Transverse colon (tissue), 4 donors: ENCODE results near the gene CFAP206. TPM values are rescaled to one million over a fixed set of nuclear protein-coding genes. Genes with fewer than 3 reads are reported as not detected.
"Not testable (repeated sequence)": the region's sequence is repeated elsewhere in the genome, so short reads cannot be mapped to it uniquely, and the experiment has no call there.

ENCODE experiments used
- DNase-seq: peaks from one replicate; pipeline ENCODE4 v3.0.0-alpha.2; 2019
- H3K27ac ChIP-seq, 4 donors: fragments of 200-600 bp; sonication (generic); 2 replicates each; pipeline ENCODE4 v1.5.1; 2016 to 2018; ENCODE audit warnings: inconsistent platforms in 4 of 4
- H3K27me3 ChIP-seq: fragments of 200-600 bp; sonication (generic); 2 replicates; pipeline ENCODE4 v1.5.1; 2017; ENCODE audit warnings: inconsistent platforms
- H3K36me3 ChIP-seq, 4 donors: fragments of 200-600 bp; sonication (generic); 2 replicates each; pipeline ENCODE4 v1.5.1; 2017 to 2019; ENCODE audit warnings: inconsistent platforms in 4 of 4
- H3K4me1 ChIP-seq, 4 donors: fragments of 200-600 bp; sonication (generic); 2 replicates each; pipeline ENCODE4 v1.5.1; 2017 to 2020; ENCODE audit warnings: inconsistent platforms in 4 of 4
- H3K4me3 ChIP-seq, 4 donors: fragments of 200-600 bp; sonication (generic); 1 replicate in 1 of 4; 2 replicates in 3 of 4; pipeline versions ENCODE4 v1.5.1 to v1.6.1; 2017 to 2019; ENCODE audit warnings: inconsistent platforms in 4 of 4
- H3K9me3 ChIP-seq, 2 donors: fragments of 200-600 bp; sonication (generic); 2 replicates each; pipeline ENCODE4 v1.5.1; 2017 to 2019; ENCODE audit warnings: inconsistent platforms in 2 of 2
- CTCF ChIP-seq, 5 experiments: fragments of 200-600 bp in 3 of 5; fragments of 450-650 bp in 2 of 5; sonication (generic) in 3 of 5; IDR thresholded peaks; 1 replicate in 2 of 5; 2 replicates in 3 of 5; pipeline ENCODE4 v1.5.1; 2016 to 2017; ENCODE audit warnings: antibody characterized with exemption in 5 of 5, inconsistent platforms in 3 of 5, mild to moderate bottlenecking in 2 of 5, moderate library complexity in 1 of 5
- EP300 ChIP-seq: sonication (generic); formaldehyde crosslinking; IDR thresholded peaks from one replicate; pipeline ENCODE4 v1.6.1; 2017; ENCODE audit warnings: antibody characterized with exemption, low read depth
- POLR2A ChIP-seq: fragments of 450-650 bp; IDR thresholded peaks from one replicate; pipeline ENCODE4 v1.6.1; 2016; ENCODE audit warnings: antibody characterized with exemption, mild to moderate bottlenecking, moderate library complexity
- POLR2AphosphoS5 ChIP-seq, 3 donors: sonication (generic); formaldehyde crosslinking; IDR thresholded peaks; one replicate each; pipeline ENCODE4 v1.6.1; 2016; ENCODE audit warnings: antibody characterized with exemption in 3 of 3
- WGBS, 2 donors: methylation state at CpG; one replicate each; pipeline ENCODE4 v1.1.5; 2018; ENCODE audit warnings: low coverage in 1 of 2; 5-methylcytosine and 5-hydroxymethylcytosine counted together
- in situ Hi-C, 4 donors: fragments of 200-750 bp; cut with MboI; loops; one replicate each; pipeline versions ENCODE4 v1.15.0 to v1.15.1; 2017; ENCODE audit warnings: low sequenced_read_pairs in 3 of 4, low pct_ligation_motif_present in 1 of 4, low pct_unique_long_range_greater_than_20kb in 1 of 4
- intact Hi-C: fragments of 100-400 bp; cut with DNase I; formaldehyde crosslinking; loops from one replicate; pipeline ENCODE4 v1.15.1; 2023; ENCODE audit warnings: low total_unique reads
- total RNA-seq, 4 donors: library from RNA; depleted of rRNA; stranded (reverse); fragments of >200 nt; gene quantifications; one replicate each; pipeline ENCODE4 v1.1.0, GENCODE V29; 2016

CFAP206 gene
- total RNA-seq, 4 donors from 2014 or later, result not detected

- DNase-seq, result no peak
- WGBS, 2 donors, result 85 to 92% methylated on average over 4 of the region's 4 CpGs
- Histone ChIP-seq H3K4me3 (no peak overlapping the region), H3K27me3 (no peaks in the 10 kb centered on the region), H3K36me3 (peaks cover 0 to 10% (median 2%) of the 10 kb centered on the region in 4 donors), H3K27ac (no peak overlapping the region), H3K9me3 (no peaks in the 10 kb centered on the region), H3K4me1 (no peaks in the 10 kb centered on the region)
- in situ Hi-C loops, result no loop called here
- intact Hi-C loops, result no loop called here
- TF ChIP-seq POLR2A, result no peak
- TF ChIP-seq POLR2AphosphoS5 (IDR thresholded peaks at IDR 0.05), result no peak
- TF ChIP-seq EP300, result no peak
- no peak for TF ChIP-seq CTCF (IDR thresholded peaks at IDR 0.05)
Measured at GRCh38 chr6:87482366-87482765, 74.6 kb downstream of the CFAP206 start.

DNA sequence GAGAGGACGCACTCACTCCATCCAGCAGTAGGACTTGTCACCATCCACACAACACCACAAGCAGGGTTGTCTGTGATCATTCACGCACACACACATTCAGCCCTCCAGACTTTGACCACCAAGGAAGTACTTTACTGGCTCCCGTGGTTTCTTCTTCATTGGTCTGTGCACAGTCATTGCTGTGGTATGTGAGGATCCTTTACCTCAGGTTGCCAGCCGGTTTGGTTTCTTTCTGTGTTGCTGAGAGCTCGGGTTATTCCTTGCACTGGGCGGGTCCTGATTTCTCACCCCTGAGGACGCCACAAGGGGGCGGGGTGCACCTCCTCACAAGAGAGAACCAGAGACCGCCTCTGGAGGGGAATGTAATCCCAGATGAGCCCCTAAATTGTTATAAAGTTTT, 76.2 kb downstream of the CFAP206 start:
- Histone ChIP-seq H3K27ac (peak overlapping the region in 1 of 4 donors; percentile 31), H3K27me3 (no peaks in the 10 kb centered on the region), H3K4me1 (no peaks in the 10 kb centered on the region), H3K36me3 (peaks cover 0 to 4% (median 0%) of the 10 kb centered on the region in 4 donors), H3K9me3 (no peaks in the 10 kb centered on the region), H3K4me3 (no peak overlapping the region)
- 89 to 100% methylated on average over 1 to 9 of the region's 9 CpGs for WGBS, 2 donors
- no peak for DNase-seq
- intact Hi-C loops, result no loop called here
- in situ Hi-C loops, result no loop called here
- TF ChIP-seq CTCF (IDR thresholded peaks at IDR 0.05) (no peak), POLR2A (no peak), POLR2AphosphoS5 (IDR thresholded peaks at IDR 0.05) (no peak), EP300 (no peak)

DNA sequence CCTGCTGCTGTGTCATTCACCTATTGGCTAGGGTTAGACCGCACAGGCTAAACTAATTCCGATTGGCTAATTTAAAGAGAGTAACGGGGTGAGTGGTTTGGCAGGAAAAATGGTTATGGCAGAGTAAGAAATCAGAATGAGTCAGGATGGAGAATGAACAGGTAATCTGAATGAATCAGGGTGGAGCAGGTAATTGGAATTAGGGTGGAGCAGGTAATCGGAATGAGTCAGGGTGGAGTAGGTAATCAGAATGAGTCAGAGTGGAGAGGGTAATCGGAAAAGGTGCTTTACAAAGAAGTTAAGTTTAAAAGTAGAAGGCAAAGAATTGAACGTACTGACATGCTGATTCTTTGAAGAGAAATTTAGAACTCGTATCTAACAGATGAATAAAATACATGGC, 76.7 kb downstream of the CFAP206 start:
- no peak for DNase-seq
- Histone ChIP-seq H3K27me3 (no peaks in the 10 kb centered on the region), H3K4me3 (no peak overlapping the region), H3K9me3 (no peaks in the 10 kb centered on the region), H3K27ac (peak overlapping the region in 1 of 4 donors; percentile 31), H3K36me3 (peaks cover 0 to 4% (median 0%) of the 10 kb centered on the region in 4 donors), H3K4me1 (no peaks in the 10 kb centered on the region)
- in situ Hi-C loops (no loop called here), intact Hi-C loops (no loop called here)
- 91 to 93% methylated on average over 7 of the region's 7 CpGs for WGBS, 2 donors
- TF ChIP-seq CTCF (IDR thresholded peaks at IDR 0.05) (no peak), POLR2AphosphoS5 (IDR thresholded peaks at IDR 0.05) (no peak), EP300 (no peak), POLR2A (no peak)

DNA sequence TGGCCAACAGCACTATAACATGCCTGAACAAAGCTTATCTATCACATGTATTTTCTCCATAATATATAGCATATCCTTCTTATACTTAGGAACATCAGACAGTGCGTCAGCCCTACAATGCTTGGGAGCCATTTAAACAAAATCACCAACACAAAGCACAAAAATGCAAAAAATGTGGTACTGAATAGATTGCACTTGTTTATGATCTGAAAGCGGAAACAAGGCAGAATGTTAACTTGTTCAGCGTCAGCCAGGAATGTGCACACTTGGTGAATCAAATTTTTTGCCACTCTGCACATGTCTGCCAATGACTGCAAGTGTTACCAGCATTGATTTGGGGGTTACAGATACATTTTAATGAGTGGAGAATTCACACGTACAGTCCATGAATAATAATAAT, 79.8 kb downstream of the CFAP206 start:
- TF ChIP-seq CTCF (IDR thresholded peaks at IDR 0.05) (no peak), POLR2AphosphoS5 (IDR thresholded peaks at IDR 0.05) (no peak), POLR2A (no peak), EP300 (no peak)
- intact Hi-C loops, result no loop called here
- in situ Hi-C loops, result no loop called here
- Histone ChIP-seq H3K36me3 (peaks cover 0 to 4% (median 0%) of the 10 kb centered on the region in 4 donors), H3K9me3 (no peaks in the 10 kb centered on the region), H3K4me1 (no peaks in the 10 kb centered on the region), H3K4me3 (no peak overlapping the region), H3K27me3 (no peaks in the 10 kb centered on the region), H3K27ac (no peak overlapping the region)
- no peak for DNase-seq
- 90 to 93% methylated on average over 3 to 4 of the region's 4 CpGs for WGBS, 2 donors

DNA sequence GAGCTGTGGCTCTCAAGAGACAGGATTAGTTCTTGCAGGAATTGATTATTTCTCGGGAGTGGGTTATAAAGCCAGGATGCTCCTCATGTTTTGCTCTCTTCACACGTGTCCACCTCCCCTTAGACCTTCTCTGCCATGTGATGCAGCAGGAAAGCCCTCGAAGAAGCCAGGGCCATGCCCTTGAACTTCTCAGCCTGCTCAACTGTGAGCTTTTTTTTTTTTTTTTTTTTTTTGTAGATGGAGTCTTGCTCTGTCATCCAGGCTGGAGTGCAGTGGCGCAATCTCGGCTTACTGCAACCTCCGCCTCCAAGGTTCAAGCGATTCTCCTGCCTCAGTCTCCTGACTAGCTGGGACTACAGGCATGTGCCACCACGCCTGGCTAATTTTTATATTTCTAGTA, 81.6 kb downstream of the CFAP206 start:
- DNase-seq, H3K4me1 ChIP-seq, intact Hi-C loops, H3K9me3 ChIP-seq, H3K36me3 ChIP-seq, H3K4me3 ChIP-seq, H3K27me3 ChIP-seq, H3K27ac ChIP-seq, in situ Hi-C loops: not testable (repeated sequence)
- WGBS, 2 donors, result 95 to 100% methylated on average over 8 of the region's 8 CpGs
